ENCODE data around the gene FMC1.
A peak's percentile ranks its signal among the peaks of the same experiment; 100 is the strongest.

The FMC1 gene

DNA sequence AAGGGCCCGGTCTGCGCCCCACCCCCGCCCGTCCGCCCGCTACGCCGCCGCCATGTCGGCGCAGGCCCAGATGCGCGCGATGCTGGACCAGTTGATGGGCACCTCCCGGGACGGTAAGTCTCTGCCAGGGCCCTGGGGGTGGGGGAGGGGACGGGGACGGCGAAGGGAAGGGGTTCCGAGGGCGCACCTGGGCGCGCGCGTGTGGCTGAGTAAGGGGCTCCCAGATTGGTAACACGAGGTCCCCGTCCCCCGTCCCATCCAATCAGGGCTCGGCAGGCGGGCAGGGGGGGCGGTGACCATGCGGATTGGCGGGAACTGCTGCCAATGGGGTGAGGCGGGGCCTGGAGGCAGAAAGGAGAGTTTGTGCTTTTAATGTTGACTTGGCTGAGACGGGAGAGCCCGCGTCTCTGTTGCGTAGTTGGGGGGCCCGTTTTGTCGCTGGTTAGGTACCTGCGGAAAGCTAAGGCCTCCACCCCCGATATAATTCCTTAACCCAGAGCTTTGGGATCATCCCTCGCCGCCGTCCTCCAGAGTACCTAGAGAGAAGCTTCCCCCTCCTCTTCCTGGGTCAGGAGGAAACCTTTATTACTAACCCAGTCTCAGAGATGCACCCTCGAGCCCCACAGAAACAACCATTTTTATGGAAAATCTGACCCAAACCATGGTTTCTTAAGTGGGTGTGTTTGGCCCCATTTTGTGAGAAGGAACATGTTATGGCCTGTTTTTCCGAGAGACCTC, 19.2 kb downstream of the FMC1 start:
- DNase-seq (ENCODE audit: low read depth, low spot score), result peak; percentile 51
- ChIA-PET POLR2A (interaction anchor here (0.6 to 1.0 kb wide), 7 partner anchors 9 to 816 kb away, joined by 3 to 6 read pairs (median 4); partner anchors contain the start of gene KDM7A), CTCF (no interaction called here)
- TF ChIP-seq, protein P1, sequence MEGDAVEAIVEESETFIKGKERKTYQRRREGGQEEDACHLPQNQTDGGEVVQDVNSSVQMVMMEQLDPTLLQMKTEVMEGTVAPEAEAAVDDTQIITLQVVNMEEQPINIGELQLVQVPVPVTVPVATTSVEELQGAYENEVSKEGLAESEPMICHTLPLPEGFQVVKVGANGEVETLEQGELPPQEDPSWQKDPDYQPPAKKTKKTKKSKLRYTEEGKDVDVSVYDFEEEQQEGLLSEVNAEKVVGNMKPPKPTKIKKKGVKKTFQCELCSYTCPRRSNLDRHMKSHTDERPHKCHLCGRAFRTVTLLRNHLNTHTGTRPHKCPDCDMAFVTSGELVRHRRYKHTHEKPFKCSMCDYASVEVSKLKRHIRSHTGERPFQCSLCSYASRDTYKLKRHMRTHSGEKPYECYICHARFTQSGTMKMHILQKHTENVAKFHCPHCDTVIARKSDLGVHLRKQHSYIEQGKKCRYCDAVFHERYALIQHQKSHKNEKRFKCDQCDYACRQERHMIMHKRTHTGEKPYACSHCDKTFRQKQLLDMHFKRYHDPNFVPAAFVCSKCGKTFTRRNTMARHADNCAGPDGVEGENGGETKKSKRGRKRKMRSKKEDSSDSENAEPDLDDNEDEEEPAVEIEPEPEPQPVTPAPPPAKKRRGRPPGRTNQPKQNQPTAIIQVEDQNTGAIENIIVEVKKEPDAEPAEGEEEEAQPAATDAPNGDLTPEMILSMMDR (IDR thresholded peaks at IDR 0.05; ENCODE audit: insufficient read depth, low read length, missing control alignments), result no peak
- H3K4me3 ChIP-seq (ENCODE audit: low read depth, low read length), result peak overlapping the region; percentile 100

DNA sequence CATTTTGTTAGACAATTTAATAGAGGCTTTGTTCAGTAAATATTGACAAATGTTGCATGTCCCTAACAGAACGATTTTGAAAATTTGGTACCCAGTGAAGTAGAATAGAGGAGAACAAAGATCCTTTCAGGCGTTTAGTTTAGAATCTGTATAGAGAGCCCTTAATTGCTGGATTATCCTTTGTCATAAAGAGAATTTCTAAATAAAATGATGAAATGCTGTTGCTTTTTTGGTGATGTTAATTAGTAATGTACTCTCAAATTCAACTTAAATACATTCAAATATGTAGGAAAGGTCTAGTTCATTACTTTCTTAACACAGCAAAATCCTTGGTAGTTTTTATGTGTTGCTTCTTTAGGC, 19.8 kb downstream of the FMC1 start:
- peak overlapping the region; percentile 100 for H3K4me3 ChIP-seq (ENCODE audit: low read depth, low read length)
- TF ChIP-seq, protein P1 (IDR thresholded peaks at IDR 0.05; ENCODE audit: insufficient read depth, low read length, missing control alignments), result no peak
- ChIA-PET POLR2A (no interaction called here), CTCF (no interaction called here)
- DNase-seq (ENCODE audit: low read depth, low spot score), result no peak

DNA sequence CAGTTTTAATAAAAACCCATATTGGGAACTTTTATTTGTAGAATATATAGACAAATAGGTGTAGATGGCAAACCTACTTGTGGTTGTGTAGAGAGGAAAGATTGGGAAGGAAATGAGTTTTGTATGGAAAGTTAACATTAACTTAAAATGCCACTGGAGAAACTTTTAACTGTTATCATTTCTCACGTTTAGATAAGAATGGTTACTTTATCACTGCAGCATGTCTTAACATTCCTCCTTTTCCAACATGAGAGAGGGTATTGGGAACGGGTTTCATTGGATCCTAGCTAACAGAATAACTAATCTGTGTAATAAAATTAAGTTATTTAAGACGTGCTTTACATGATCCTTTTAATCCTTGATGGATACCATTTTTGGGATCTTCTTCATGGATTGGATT, 20.4 kb downstream of the FMC1 start:
- no peak for DNase-seq (ENCODE audit: low read depth, low spot score)
- ChIA-PET POLR2A (no interaction called here), CTCF (no interaction called here)
- H3K4me3 ChIP-seq (ENCODE audit: low read depth, low read length), result peak overlapping the region; percentile 100
- TF ChIP-seq, protein P1 (IDR thresholded peaks at IDR 0.05; ENCODE audit: insufficient read depth, low read length, missing control alignments), result no peak

DNA sequence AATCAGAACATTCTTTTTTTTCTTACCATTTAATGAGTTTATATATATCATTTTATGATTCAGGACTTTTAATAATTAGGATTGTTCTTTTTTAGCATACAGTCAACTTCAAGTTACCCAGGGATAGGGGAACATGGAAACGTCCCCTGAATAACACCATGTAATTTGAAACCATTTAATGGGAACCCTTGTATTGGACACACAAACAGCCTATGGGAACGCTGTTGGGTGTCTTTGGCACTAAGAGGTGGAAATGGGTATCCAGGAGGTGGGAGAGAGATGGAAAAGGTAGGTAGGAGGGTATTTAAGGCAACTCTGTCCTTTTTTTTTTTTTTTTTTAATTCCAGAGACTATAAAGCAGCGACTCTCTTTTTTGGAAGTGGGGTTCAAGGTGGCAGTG, 21.2 kb downstream of the FMC1 start:
- ChIA-PET POLR2A (no interaction called here), CTCF (no interaction called here)
- DNase-seq (ENCODE audit: low read depth, low spot score), result no peak
- TF ChIP-seq, protein P1 (IDR thresholded peaks at IDR 0.05; ENCODE audit: insufficient read depth, low read length, missing control alignments), result no peak
- no peak overlapping the region for H3K4me3 ChIP-seq (ENCODE audit: low read depth, low read length)

DNA sequence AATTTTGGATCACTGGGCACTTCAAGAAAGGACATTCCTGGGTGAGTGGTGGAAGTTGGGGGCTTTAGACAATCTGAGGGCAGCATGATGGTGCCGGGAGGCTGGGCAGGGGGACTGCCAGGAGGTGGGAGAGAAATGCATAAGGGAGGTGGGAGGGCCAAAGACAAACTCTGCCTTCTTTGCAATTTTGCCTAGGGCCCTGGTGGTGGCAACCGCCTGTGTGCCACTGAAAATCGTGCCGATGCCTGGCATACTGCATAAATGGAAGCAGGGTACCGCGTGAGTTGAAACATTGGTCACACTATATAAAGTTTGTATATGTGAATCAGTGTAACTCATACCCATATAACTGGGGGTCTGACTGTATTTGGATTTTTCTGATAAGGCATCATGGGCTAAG, 21.8 kb downstream of the FMC1 start:
- POLR2A ChIA-PET, result no interaction called here
- no peak overlapping the region for H3K4me3 ChIP-seq (ENCODE audit: low read depth, low read length)
- CTCF ChIA-PET, result interaction anchor here (1.1 kb wide), 1 partner anchor 72 kb away, joined by 3 read pairs; no protein-coding TSS in a partner anchor
- DNase-seq (ENCODE audit: low read depth, low spot score), result no peak
- TF ChIP-seq, protein P1 (IDR thresholded peaks at IDR 0.05; ENCODE audit: insufficient read depth, low read length, missing control alignments), result no peak

DNA sequence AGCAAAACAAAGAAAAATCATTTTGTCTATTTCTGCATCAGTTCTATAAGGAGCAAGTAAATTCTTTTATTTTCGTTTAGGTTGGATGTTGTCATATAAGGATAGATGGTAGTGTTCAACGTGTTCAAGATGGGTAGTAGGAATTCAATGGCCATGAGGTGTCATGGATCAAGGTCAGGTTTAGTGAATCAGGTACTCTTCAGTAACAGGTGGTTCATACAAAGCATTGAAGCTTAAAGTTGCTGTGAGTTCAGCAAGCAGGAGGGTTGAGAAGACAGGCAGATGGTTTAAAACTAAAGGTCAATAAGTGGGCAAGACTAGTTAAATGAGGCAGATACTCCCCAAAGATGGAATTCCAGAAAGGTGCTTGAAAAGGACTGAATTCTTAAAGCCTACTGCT, 24.2 kb downstream of the FMC1 start:
- ChIA-PET POLR2A (interaction anchor here (0.6 kb wide), 1 partner anchor 12 kb away, joined by 3 read pairs; no protein-coding TSS in a partner anchor), CTCF (interaction anchor here (1.0 to 1.8 kb wide), 3 partner anchors 10 to 69 kb away, joined by 3 to 6 read pairs (median 5); no protein-coding TSS in a partner anchor)
- no peak overlapping the region for H3K4me3 ChIP-seq (ENCODE audit: low read depth, low read length)
- DNase-seq (ENCODE audit: low read depth, low spot score), result no peak
- TF ChIP-seq, protein P1 (IDR thresholded peaks at IDR 0.05; ENCODE audit: insufficient read depth, low read length, missing control alignments), result no peak

Measured in AG04449 (cell line).